ENCODE measurements around the gene HSD11B2. TPM values are rescaled to one million over a fixed set of nuclear protein-coding genes. Genes with fewer than 3 reads are reported as not detected.

HSD11B2 gene
- total RNA-seq, 1 donor from 2014 or later, result 6.0 TPM

- no peaks in the 10 kb centered on the region for H3K36me3 Mint-ChIP-seq (ENCODE audit: unreplicated experiment)
- peaks cover 2% of the 10 kb centered on the region for H3K9me3 Mint-ChIP-seq (ENCODE audit: unreplicated experiment)
- peaks cover 16% of the 10 kb centered on the region for H3K4me1 Mint-ChIP-seq (ENCODE audit: low read depth, unreplicated experiment)
- H3K27me3 Mint-ChIP-seq (ENCODE audit: unreplicated experiment), result peaks cover 15% of the 10 kb centered on the region
- TF ChIP-seq CTCF (IDR thresholded peaks at IDR 0.05; ENCODE audit: partially characterized antibody, unreplicated experiment), result no peak
- peak overlapping the region; percentile 52 for H3K4me3 Mint-ChIP-seq (ENCODE audit: unreplicated experiment)
- H3K27ac Mint-ChIP-seq (ENCODE audit: unreplicated experiment), result no peak overlapping the region
- no peak for DNase-seq
Observed at GRCh38 chr16:67393788-67394154, 37.1 kb upstream of the HSD11B2 start.

GRCh38 chr16:67394155-67395104 lies 36.5 kb upstream of the HSD11B2 start:
- H3K4me1 Mint-ChIP-seq (ENCODE audit: low read depth, unreplicated experiment), result peaks cover 16% of the 10 kb centered on the region
- H3K4me3 Mint-ChIP-seq (ENCODE audit: unreplicated experiment), result peak overlapping the region; percentile 52
- H3K36me3 Mint-ChIP-seq (ENCODE audit: unreplicated experiment), result no peaks in the 10 kb centered on the region
- peaks cover 2% of the 10 kb centered on the region for H3K9me3 Mint-ChIP-seq (ENCODE audit: unreplicated experiment)
- TF ChIP-seq CTCF (IDR thresholded peaks at IDR 0.05; ENCODE audit: partially characterized antibody, unreplicated experiment), result no peak
- H3K27me3 Mint-ChIP-seq (ENCODE audit: unreplicated experiment), result peaks cover 15% of the 10 kb centered on the region
- DNase-seq, result no peak
- H3K27ac Mint-ChIP-seq (ENCODE audit: unreplicated experiment), result peak overlapping the region; percentile 28

- Mint-ChIP-seq H3K27me3 (ENCODE audit: unreplicated experiment) (peaks cover 15% of the 10 kb centered on the region), H3K4me3 (ENCODE audit: unreplicated experiment) (peak overlapping the region; percentile 75)
- DNase-seq, result no peak
Observed at GRCh38 chr16:67395105-67395457, 35.8 kb upstream of the HSD11B2 start.

GRCh38 chr16:67395458-67396158 lies 35.3 kb upstream of the HSD11B2 start:
- Mint-ChIP-seq H3K4me1 (ENCODE audit: low read depth, unreplicated experiment) (peaks cover 15% of the 10 kb centered on the region), H3K36me3 (ENCODE audit: unreplicated experiment) (no peaks in the 10 kb centered on the region), H3K27me3 (ENCODE audit: unreplicated experiment) (peaks cover 14% of the 10 kb centered on the region), H3K27ac (ENCODE audit: unreplicated experiment) (peak overlapping the region; percentile 96), H3K4me3 (ENCODE audit: unreplicated experiment) (peak overlapping the region; percentile 75), H3K9me3 (ENCODE audit: unreplicated experiment) (peaks cover 2% of the 10 kb centered on the region)
- peak; percentile 82 for DNase-seq
- no peak for TF ChIP-seq CTCF (IDR thresholded peaks at IDR 0.05; ENCODE audit: partially characterized antibody, unreplicated experiment)

More at GRCh38 chr16:67395105-67395457, 35.8 kb upstream of the HSD11B2 start:
- Mint-ChIP-seq H3K27ac (ENCODE audit: unreplicated experiment) (peak overlapping the region; percentile 96), H3K36me3 (ENCODE audit: unreplicated experiment) (no peaks in the 10 kb centered on the region), H3K9me3 (ENCODE audit: unreplicated experiment) (peaks cover 2% of the 10 kb centered on the region), H3K4me1 (ENCODE audit: low read depth, unreplicated experiment) (peaks cover 15% of the 10 kb centered on the region)
- TF ChIP-seq CTCF (IDR thresholded peaks at IDR 0.05; ENCODE audit: partially characterized antibody, unreplicated experiment), result no peak

Measured in glutamatergic neuron (in vitro differentiated cells).